BLaER1 treated with 17β-estradiol and CSF1 and Interleukin-3, amounts not matched to agents 10 nM and 100 nM (cell line): ENCODE data around the gene NUTM2B.
"Not testable (repeated sequence)": the region's sequence is repeated elsewhere in the genome, so short reads cannot be mapped to it uniquely, and the experiment has no call there.

Source experiments
- H3K27ac ChIP-seq, 11 experiments: shearing (Covaris generic); formaldehyde crosslinking; 2 replicates each; pipeline ENCODE4 v1.8.1; 2022
- H3K27me3 ChIP-seq, 11 experiments: shearing (Covaris generic); formaldehyde crosslinking; 2 replicates each; pipeline ENCODE4 v1.8.1; 2022
- H3K36me3 ChIP-seq, 11 experiments: shearing (Covaris generic); formaldehyde crosslinking; 2 replicates each; pipeline ENCODE4 v1.8.1; 2022
- H3K4me1 ChIP-seq, 10 experiments: shearing (Covaris generic); formaldehyde crosslinking; 2 replicates each; pipeline ENCODE4 v1.8.1; 2022
- H3K4me2 ChIP-seq, 11 experiments: shearing (Covaris generic); formaldehyde crosslinking; 2 replicates each; pipeline ENCODE4 v1.8.1; 2022
- H3K4me3 ChIP-seq, 10 experiments: shearing (Covaris generic); formaldehyde crosslinking; 2 replicates each; pipeline ENCODE4 v1.8.1; 2022
- H3K9ac ChIP-seq, 11 experiments: shearing (Covaris generic); formaldehyde crosslinking; 2 replicates each; pipeline ENCODE4 v1.8.1; 2022
- H3K9me3 ChIP-seq, 11 experiments: shearing (Covaris generic); formaldehyde crosslinking; replicated peaks in 1 of 11; 2 replicates each; pipeline ENCODE4 v1.8.1; 2022
- H4K20me1 ChIP-seq, 11 experiments: shearing (Covaris generic); formaldehyde crosslinking; 2 replicates each; pipeline ENCODE4 v1.8.1; 2022

Gene NUTM2B, protein sequence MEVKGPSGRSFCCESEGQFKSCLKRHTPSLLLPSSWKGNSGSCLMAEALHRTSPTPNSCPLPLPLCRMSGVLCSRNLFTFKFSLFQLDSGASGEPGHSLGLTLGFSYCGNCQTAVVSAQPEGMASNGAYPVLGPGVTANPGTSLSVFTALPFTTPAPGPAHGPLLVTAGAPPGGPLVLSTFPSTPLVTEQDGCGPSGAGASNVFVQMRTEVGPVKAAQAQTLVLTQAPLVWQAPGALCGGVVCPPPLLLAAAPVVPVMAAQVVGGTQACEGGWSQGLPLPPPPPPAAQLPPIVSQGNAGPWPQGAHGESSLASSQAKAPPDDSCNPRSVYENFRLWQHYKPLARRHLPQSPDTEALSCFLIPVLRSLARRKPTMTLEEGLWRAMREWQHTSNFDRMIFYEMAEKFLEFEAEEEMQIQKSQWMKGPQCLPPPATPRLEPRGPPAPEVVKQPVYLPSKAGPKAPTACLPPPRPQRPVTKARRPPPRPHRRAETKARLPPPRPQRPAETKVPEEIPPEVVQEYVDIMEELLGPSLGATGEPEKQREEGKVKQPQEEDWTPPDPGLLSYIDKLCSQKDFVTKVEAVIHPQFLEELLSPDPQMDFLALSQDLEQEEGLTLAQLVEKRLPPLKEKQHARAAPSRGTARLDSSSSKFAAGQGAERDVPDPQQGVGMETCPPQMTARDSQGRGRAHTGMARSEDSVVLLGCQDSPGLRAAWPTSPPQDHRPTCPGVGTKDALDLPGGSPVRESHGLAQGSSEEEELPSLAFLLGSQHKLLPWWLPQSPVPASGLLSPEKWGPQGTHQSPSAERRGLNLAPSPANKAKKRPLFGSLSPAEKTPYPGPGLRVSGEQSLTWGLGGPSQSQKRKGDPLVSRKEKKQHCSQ

DNA sequence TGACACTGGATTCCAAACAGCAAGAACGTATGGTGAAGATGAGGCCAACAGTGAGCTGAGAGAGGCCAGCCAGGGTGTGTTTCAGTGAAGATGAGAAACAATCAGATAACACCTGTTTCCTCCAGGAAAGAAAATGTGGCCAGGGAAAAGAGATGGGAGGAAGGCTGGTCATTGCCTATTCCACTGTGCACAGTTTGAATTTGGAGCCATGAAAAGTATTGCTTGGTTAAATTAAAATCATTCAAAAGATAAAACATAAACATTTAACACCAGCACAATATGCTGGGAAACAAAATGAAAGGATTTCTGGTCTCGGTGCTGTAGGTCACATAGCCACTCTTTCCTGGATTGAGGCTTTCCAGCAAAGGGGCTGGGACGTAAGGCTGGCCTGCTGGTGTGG lies at the start of gene NUTM2B:
NUTM2B (plus strand) TSS at position 301 of the 400 bp plus-strand sequence. CDS start 383 bp downstream, outside the sequence.
- not testable (repeated sequence) for H3K27me3 ChIP-seq, H3K4me2 ChIP-seq, H3K9me3 ChIP-seq, H3K36me3 ChIP-seq, H3K27ac ChIP-seq, H3K4me1 ChIP-seq, H3K4me3 ChIP-seq, H3K9ac ChIP-seq, H4K20me1 ChIP-seq

DNA sequence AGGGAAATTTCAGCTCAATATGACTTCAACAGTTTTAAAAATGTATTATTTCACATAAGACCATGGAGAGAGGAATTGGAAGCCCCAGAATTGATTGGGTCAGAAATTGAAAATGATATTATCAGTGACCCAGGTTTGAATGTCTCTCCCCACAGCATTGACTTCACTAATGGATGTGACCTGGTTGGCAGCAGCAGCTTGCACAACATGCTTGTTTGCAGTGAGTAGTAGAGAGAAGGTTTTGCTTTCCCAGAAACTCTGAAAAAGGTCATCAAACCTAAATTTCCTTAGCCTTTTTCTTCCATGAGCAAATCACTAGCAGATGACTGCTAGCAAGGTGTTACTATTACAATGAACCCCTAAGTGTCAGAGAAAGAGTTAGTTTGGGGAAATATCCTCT lies 39.7 kb upstream of the NUTM2B start:
- H3K4me3 ChIP-seq, H3K27ac ChIP-seq, H4K20me1 ChIP-seq, H3K36me3 ChIP-seq, H3K4me2 ChIP-seq, H3K9ac ChIP-seq, H3K27me3 ChIP-seq, H3K4me1 ChIP-seq, H3K9me3 ChIP-seq: not testable (repeated sequence)

DNA sequence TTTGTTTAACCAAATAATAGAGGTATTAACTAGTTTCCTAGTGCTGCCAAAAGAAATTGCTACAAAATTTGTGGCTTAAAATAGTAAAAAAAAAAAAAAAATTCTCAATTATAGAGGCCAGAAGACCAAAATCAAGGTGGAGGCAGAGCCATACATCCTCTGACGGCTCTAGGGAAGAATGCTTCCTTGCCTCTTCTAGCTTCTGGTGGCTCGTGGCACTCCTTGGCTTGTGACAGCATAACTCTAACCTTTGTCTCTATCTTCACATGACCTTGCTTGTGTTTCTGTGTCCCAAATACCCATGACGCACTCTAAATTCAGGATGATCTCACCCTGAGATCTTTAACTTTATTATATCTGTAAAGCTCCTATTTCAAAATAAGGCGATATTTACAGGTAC lies 38.3 kb upstream of the NUTM2B start:
- not testable (repeated sequence) for H3K4me2 ChIP-seq, H3K4me1 ChIP-seq, H3K9me3 ChIP-seq, H3K9ac ChIP-seq, H3K27ac ChIP-seq, H3K27me3 ChIP-seq, H3K36me3 ChIP-seq, H4K20me1 ChIP-seq, H3K4me3 ChIP-seq

DNA sequence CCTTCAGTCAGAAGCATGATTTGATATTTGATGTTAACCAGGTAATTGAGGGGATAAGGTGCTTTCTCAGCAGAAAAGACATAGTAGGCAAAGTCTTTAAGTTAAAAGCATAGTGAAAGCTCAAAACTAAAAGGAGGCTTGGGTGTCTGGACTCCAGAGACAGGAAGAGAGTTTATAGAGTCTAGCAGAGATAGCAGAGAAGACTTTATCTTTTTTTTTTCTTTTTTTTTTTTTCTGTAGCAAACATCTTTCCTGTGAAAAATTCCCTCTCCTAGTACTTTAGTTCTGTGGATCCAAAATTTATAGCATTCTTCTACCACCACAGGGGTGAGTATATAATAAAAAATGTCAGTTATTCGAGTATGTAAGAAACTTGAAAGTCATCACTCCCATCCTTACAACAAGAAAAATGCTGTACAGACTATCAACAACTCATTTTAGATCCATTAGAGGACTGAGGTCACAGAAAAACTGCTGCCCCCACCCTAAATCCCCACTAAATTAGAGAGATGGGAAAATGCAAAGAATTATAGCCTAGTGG lies 33.7 kb upstream of the NUTM2B start:
- H4K20me1 ChIP-seq, H3K4me1 ChIP-seq, H3K9me3 ChIP-seq, H3K27ac ChIP-seq, H3K9ac ChIP-seq, H3K4me3 ChIP-seq, H3K4me2 ChIP-seq, H3K36me3 ChIP-seq, H3K27me3 ChIP-seq: not testable (repeated sequence)

DNA sequence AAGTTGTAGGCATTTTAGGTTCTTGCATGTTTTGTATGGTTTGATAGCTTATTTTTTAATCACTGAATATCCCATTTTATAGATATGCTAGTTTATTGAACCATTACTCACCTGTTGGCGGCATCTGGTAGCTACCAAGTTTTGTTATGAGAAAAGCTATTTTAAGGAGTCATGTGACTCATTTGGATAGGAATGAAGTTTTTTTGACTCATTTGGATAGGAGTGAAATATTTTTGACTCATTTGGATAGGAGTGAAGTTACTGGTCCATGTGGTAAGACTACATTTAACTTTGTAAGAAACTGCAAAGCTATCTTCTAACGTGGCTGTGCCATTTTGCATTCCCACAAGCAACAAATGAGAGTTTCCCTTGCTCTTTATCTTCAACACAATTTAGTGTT lies 28.1 kb upstream of the NUTM2B start:
- not testable (repeated sequence) for H3K4me1 ChIP-seq, H3K36me3 ChIP-seq, H3K27me3 ChIP-seq, H3K9me3 ChIP-seq, H3K27ac ChIP-seq, H3K9ac ChIP-seq, H3K4me2 ChIP-seq, H3K4me3 ChIP-seq, H4K20me1 ChIP-seq

DNA sequence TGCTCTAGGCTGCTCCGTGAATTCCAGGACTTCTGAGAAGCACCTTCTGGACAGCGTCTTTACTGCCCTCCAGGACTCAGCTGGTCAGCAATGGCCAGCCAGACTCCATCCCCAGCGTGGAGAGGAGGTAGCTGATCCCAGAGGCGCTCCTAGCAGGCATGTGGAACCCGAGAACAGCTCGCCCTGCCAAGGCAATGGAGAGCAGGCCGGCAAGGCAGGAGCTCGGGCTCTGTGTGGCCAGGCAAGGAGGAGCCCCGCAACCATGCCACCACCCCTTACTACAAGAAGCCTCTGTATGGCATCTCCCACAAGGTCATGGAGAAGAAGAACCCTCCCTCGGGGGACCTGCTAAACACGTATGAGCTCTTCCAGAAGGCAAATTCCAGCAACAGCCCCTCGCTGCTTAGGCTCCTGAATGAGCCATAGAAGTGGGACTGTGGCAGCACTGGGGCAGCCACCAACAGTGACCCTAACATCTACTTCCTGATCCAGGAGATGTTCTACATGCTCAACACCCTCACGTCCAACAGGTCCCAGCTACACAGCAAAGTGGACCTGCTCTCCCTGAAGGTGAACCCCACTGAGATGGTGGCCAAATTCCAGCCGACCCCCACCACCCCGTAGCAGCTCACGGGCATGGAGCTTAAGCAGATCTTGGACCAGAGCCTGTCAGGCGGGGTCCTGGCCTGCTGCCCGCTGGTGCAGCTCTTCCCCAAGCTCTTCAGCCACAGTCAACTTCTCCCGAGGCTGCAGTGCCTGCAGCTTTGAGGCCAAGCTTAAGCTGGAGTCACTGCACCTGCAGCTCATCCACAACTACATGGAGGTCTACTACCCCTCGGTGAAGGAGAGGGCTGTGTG lies 19.8 kb upstream of the NUTM2B start:
- not testable (repeated sequence) for H3K9me3 ChIP-seq, H3K27me3 ChIP-seq, H3K4me2 ChIP-seq, H3K9ac ChIP-seq, H3K27ac ChIP-seq, H3K4me1 ChIP-seq, H3K4me3 ChIP-seq
- peaks cover 0 to 14% (median 0%) of the 10 kb centered on the region in 11 experiments; a peak in 3 of 22 replicates for H4K20me1 ChIP-seq
- H3K36me3 ChIP-seq: peaks cover 14 to 41% (median 29%) of the 10 kb centered on the region in 11 experiments; a peak in 19 of 22 replicates

DNA sequence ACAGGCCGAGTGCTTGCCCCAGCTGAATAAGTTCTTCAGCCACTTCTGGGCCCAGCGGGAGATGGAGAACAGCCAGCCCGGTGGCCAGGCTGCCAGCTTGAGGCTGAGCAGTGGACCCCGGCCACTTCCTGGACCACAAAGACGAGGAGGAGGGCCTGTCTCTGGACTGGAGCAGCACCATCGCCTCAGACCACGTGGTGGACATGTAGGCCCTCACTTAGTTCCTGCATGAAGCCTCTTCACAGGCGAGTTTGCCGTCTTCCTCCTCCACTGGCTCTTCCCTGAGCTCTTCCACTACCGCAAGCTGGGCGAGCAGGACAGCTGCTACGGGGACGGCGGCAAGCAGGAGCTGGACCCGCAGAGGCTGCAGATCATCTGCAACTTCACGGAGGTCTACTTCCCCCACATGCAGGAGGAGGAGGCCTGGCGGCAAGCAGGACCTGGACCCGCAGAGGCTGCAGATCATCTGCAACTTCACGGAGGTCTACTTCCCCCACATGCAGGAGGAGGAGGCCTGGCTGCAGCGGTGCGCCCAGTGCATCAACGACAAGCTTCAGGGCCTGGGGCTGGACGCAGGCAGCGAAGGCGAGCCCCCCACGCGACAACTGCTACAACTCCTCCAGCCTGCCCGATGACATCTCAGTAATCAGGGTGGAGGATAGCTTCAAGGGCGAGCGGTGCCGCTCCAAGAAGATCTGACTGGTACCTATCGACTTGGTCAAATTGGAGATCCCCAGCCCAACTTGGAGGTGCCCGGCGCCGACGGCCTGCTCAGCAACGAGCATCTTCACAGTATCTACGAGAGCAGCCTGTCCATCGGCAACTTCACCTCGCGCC lies 18.9 kb upstream of the NUTM2B start:
- H3K9ac ChIP-seq, H3K4me1 ChIP-seq, H3K9me3 ChIP-seq, H3K27ac ChIP-seq, H3K27me3 ChIP-seq, H3K4me2 ChIP-seq, H3K4me3 ChIP-seq: not testable (repeated sequence)
- H4K20me1 ChIP-seq: peaks cover 0 to 14% (median 0%) of the 10 kb centered on the region in 11 experiments; a peak in 3 of 22 replicates
- H3K36me3 ChIP-seq: peaks cover 14 to 41% (median 29%) of the 10 kb centered on the region in 11 experiments; a peak in 19 of 22 replicates

DNA sequence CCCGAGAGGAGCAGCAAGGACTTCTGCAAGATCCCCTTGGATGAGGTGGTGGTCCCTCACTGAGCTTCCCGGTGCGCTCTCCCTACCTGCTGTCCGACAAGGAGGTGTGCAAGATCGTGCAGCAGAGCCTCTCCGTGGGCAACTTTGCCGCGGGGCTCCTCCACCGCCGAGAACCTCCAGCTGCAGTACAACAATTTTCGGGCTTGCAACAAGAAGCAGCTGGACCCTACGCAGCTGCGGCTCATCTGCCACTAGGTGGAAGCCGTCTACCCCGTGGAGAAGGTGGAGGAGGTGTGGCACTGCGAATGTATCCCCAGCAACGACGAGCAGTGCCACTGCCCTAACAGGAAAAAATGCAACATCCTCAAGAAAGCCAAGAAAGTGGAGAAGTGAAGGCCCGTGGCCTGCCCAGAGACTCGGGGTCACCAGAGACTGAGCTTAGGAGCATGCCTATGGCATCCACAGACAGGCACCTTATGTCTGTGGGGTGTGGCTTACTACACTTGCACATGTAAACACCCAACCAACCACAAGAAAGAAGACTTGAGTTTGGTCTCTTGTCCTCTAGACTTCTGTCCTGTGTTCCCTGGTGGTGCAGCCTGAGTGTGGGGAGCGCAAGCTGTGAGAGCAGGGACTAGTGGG lies 17.9 kb upstream of the NUTM2B start:
- H3K4me2 ChIP-seq, H3K9ac ChIP-seq, H3K27me3 ChIP-seq, H3K9me3 ChIP-seq, H3K4me3 ChIP-seq, H3K27ac ChIP-seq: not testable (repeated sequence)
- peaks cover 0 to 14% (median 0%) of the 10 kb centered on the region in 11 experiments; a peak in 3 of 22 replicates for H4K20me1 ChIP-seq
- peaks cover 5 to 10% (median 6%) of the 10 kb centered on the region in 10 experiments; a peak in 15 of 20 replicates for H3K4me1 ChIP-seq
- H3K36me3 ChIP-seq: peaks cover 14 to 41% (median 29%) of the 10 kb centered on the region in 11 experiments; a peak in 19 of 22 replicates

DNA sequence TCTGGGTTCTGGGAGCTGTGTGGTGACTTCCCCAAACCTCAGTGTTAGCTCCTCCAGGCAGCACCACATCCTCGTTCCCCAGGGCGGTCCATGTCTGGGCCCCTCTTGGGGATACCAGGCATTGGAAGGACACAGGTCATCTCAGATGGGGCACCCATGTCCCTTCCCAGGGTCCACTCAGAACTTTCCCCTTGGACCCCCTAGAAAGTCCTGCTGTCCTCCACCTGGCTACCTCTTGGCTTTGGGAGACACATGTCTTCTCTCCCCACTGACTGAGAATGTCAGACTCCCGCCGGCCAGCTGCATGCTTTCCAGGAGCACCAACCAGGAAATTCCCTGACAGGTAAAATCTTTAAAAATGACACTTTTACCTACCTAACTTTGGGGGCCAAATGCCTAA lies 16.4 kb upstream of the NUTM2B start:
- H3K27me3 ChIP-seq, H3K9me3 ChIP-seq, H3K4me3 ChIP-seq, H3K4me2 ChIP-seq, H3K9ac ChIP-seq, H3K27ac ChIP-seq: not testable (repeated sequence)
- Histone ChIP-seq H3K36me3 (peaks cover 14 to 41% (median 29%) of the 10 kb centered on the region in 11 experiments; a peak in 19 of 22 replicates), H3K4me1 (peaks cover 5 to 10% (median 6%) of the 10 kb centered on the region in 10 experiments; a peak in 15 of 20 replicates), H4K20me1 (peaks cover 0 to 14% (median 0%) of the 10 kb centered on the region in 11 experiments; a peak in 3 of 22 replicates)

DNA sequence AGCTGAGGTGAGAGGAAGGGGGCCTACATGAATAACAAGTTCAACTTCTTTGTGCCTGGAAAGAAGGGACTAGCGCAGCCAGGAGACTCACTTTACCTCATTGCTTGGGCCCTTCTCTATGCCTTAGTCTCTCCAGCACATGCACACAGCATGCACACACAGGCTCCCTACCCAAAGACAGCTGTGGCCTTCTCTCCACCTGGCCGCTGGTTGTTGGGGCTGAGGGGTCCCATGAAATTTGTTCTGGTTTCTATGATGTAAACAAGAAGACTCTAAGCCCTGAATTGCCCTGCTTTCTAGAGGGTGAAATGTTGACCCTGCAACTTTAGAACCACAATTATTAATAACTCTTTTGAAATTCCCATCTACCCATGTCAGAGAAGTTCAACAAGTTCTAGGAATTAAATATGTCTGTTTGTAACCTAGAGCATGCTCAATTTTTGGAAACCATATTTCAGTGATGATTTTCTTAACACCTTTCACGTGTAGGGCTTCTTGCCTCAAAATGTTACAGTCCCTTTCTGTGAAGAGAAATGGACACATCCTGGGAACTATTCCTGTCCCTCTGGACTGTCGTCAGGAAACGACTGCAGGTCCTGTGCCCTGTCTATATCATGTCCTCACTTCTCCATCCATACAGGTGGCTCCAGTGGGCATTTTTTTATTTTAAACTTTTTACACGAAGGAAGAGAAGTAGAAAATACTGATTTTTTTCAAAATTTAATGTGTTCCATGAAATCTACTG lies 15.4 kb upstream of the NUTM2B start:
- not testable (repeated sequence) for H3K4me2 ChIP-seq, H3K4me3 ChIP-seq, H3K9ac ChIP-seq

DNA sequence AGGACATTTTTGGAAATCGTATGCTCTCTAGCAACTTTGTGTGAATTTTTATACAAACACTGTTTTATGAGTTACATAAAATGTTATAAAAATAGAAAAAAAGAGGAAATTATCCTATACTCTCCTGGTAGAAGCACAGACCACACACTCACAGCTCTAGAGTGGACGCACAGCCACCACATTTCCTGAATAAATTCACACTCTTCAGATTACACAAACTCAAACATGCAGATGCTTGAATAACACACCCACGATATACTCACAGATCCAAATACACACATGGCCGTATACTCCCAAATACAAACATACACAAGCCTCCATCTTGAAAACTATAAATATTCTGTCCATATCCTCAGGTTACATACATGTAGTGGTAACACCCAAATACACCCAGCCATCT lies 14.2 kb upstream of the NUTM2B start:
- Histone ChIP-seq H3K4me1 (peaks cover 5 to 10% (median 6%) of the 10 kb centered on the region in 10 experiments; a peak in 15 of 20 replicates), H3K36me3 (peaks cover 10 to 37% (median 27%) of the 10 kb centered on the region in 11 experiments; a peak in 19 of 22 replicates), H3K4me2 (peak overlapping the region in 6 of 11 experiments; percentile 11 to 32 (median 22); a peak in 6 of 22 replicates), H4K20me1 (peaks cover 0 to 11% (median 0%) of the 10 kb centered on the region in 11 experiments; a peak in 3 of 22 replicates)
- H3K9ac ChIP-seq, H3K9me3 ChIP-seq, H3K27ac ChIP-seq, H3K27me3 ChIP-seq, H3K4me3 ChIP-seq: not testable (repeated sequence)

More for the DNA sequence above, 15.4 kb upstream of the NUTM2B start:
- Histone ChIP-seq H4K20me1 (peaks cover 0 to 14% (median 0%) of the 10 kb centered on the region in 11 experiments; a peak in 3 of 22 replicates), H3K36me3 (peaks cover 14 to 46% (median 29%) of the 10 kb centered on the region in 11 experiments; a peak in 19 of 22 replicates), H3K4me1 (peaks cover 5 to 10% (median 6%) of the 10 kb centered on the region in 10 experiments; a peak in 15 of 20 replicates)
- H3K27me3 ChIP-seq, H3K27ac ChIP-seq, H3K9me3 ChIP-seq: not testable (repeated sequence)
